ENCODE measurements around the gene TAB2. TPM values are rescaled to one million over a fixed set of nuclear protein-coding genes. Genes with fewer than 3 reads are reported as not detected.
"Not testable (repeated sequence)": the region's sequence is repeated elsewhere in the genome, so short reads cannot be mapped to it uniquely, and the experiment has no call there.

Gene TAB2
- polyA plus RNA-seq, 2 of the 4 experiments (the other 2 are of a cell fraction), result 23.0 to 49.0 TPM

- H3K27ac ChIP-seq, result no peak overlapping the region
- no peak for ATAC-seq
- H3K4me1 ChIP-seq, result peaks cover 39% of the 10 kb centered on the region
- WGBS (ENCODE audit: missing lambda C conversion rate), result 87% methylated on average over 1 of the region's 1 CpG
- TF ChIP-seq HOXB13 (CRISPR knock-in tag; IDR thresholded peaks at IDR 0.05; ENCODE audit: low read depth), result no peak
- no peak for TF ChIP-seq HDAC2 (IDR thresholded peaks at IDR 0.05)
- TF ChIP-seq ZNF302 (CRISPR knock-in tag; IDR thresholded peaks at IDR 0.05), result no peak
- TF ChIP-seq MAX (IDR thresholded peaks at IDR 0.05), result no peak
- no peak for TF ChIP-seq FOXS1 (CRISPR knock-in tag; IDR thresholded peaks at IDR 0.05)
- no peaks in the 10 kb centered on the region for H3K9me3 ChIP-seq
- no peak overlapping the region for H3K4me3 ChIP-seq
- CTCF ChIA-PET, result no interaction called here
- no peak for DNase-seq (ENCODE audit: low read depth in 1 of 2, low spot score in 1 of 2)
- FAIRE-seq, result no peak
- H3K4me2 ChIP-seq, result no peak overlapping the region; the same call in 2 of the 3 replicates
- POLR2A ChIA-PET, result no interaction called here
Observed at GRCh38 chr6:149343501-149343900, 26.0 kb downstream of the TAB2 start.

DNA sequence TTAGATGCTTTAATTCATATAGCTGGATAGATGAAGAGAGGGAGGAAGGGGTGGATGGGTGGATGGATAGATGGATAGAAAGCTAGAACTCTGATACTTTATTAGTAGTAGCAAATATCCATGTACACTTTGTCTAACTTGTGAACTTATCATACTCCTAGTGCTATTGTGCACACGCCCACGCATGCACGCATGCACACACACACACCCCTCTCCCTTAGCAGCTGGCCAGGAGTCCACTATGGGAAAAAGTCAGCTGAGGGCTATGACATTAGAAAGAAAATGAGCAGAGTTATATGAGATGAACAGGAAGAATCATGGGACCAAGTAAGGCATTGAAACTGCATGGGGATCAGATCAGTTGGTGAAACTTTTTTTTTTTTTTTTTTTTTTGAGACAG is 28.6 kb downstream of the TAB2 start:
- FAIRE-seq, result no peak
- WGBS (ENCODE audit: missing lambda C conversion rate), result 92% methylated on average over 3 of the region's 3 CpGs
- POLR2A ChIA-PET, result no interaction called here

GRCh38 chr6:149347067-149347466 is 29.6 kb downstream of the TAB2 start:
- no peak overlapping the region for H3K4me3 ChIP-seq
- no peak for TF ChIP-seq HEYL (CRISPR knock-in tag; IDR thresholded peaks at IDR 0.05)
- FAIRE-seq (no peak), ATAC-seq (no peak), DNase-seq (ENCODE audit: low read depth in 1 of 2, low spot score in 1 of 2) (no peak)
- H3K9me3 ChIP-seq, result no peaks in the 10 kb centered on the region
- H3K4me2 ChIP-seq, result no peak overlapping the region
- ChIA-PET CTCF (interaction anchor here (1.2 kb wide), 1 partner anchor 170 kb away, joined by 3 read pairs; no protein-coding TSS in a partner anchor), POLR2A (no interaction called here)
- peaks cover 21% of the 10 kb centered on the region for H3K4me1 ChIP-seq
- 88% methylated on average over 2 of the region's 2 CpGs for WGBS (ENCODE audit: missing lambda C conversion rate)
- no peak overlapping the region for H3K27ac ChIP-seq

More for the DNA sequence above, 28.6 kb downstream of the TAB2 start:
- TF ChIP-seq CHD2 (IDR thresholded peaks at IDR 0.05; ENCODE audit: low read length, partially characterized antibody) (no peak), SMC3 (IDR thresholded peaks at IDR 0.05) (no peak), FOSL2 (IDR thresholded peaks at IDR 0.05) (no peak), FOSL2 (CRISPR knock-in tag; IDR thresholded peaks at IDR 0.05) (no peak), RAD21 (conservative IDR thresholded peaks at IDR 0.05 in 1 of 2, IDR thresholded peaks at IDR 0.05 in 1 of 2) (no peak), ZFP36 (IDR thresholded peaks at IDR 0.05; ENCODE audit: borderline replicate concordance, partially characterized antibody) (no peak), CEBPB (IDR thresholded peaks at IDR 0.05) (no peak), TP53 (CRISPR knock-in tag; IDR thresholded peaks at IDR 0.05) (no peak), MAZ (IDR thresholded peaks at IDR 0.05; ENCODE audit: borderline replicate concordance, low read depth, low read length) (no peak), HOXB13 (CRISPR knock-in tag; IDR thresholded peaks at IDR 0.05; ENCODE audit: low read depth) (no peak), JUN (IDR thresholded peaks at IDR 0.05) (no peak), KDM1A (IDR thresholded peaks at IDR 0.05; ENCODE audit: low read depth) (no peak)
- TF ChIP-seq, protein P1, sequence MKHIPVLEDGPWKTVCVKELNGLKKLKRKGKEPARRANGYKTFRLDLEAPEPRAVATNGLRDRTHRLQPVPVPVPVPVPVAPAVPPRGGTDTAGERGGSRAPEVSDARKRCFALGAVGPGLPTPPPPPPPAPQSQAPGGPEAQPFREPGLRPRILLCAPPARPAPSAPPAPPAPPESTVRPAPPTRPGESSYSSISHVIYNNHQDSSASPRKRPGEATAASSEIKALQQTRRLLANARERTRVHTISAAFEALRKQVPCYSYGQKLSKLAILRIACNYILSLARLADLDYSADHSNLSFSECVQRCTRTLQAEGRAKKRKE (CRISPR knock-in tag; IDR thresholded peaks at IDR 0.05; ENCODE audit: low read depth), result no peak
- TF ChIP-seq, protein P2, sequence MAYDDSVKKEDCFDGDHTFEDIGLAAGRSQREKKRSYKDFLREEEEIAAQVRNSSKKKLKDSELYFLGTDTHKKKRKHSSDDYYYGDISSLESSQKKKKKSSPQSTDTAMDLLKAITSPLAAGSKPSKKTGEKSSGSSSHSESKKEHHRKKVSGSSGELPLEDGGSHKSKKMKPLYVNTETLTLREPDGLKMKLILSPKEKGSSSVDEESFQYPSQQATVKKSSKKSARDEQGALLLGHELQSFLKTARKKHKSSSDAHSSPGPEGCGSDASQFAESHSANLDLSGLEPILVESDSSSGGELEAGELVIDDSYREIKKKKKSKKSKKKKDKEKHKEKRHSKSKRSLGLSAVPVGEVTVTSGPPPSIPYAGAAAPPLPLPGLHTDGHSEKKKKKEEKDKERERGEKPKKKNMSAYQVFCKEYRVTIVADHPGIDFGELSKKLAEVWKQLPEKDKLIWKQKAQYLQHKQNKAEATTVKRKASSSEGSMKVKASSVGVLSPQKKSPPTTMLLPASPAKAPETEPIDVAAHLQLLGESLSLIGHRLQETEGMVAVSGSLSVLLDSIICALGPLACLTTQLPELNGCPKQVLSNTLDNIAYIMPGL (CRISPR knock-in tag; IDR thresholded peaks at IDR 0.05; ENCODE audit: borderline replicate concordance), result no peak
- ATAC-seq, result no peak
- H3K27ac ChIP-seq, result no peak overlapping the region
- DNase-seq (ENCODE audit: low read depth in 1 of 2, low spot score in 1 of 2), result no peak
- CTCF ChIA-PET, result interaction anchor here (0.9 to 1.6 kb wide), 3 partner anchors 86 to 264 kb away, joined by 3 to 4 read pairs (median 3); no protein-coding TSS in a partner anchor
- no peaks in the 10 kb centered on the region for H3K9me3 ChIP-seq
- no peak overlapping the region for H3K4me3 ChIP-seq
- peaks cover 27% of the 10 kb centered on the region for H3K4me1 ChIP-seq
- no peak overlapping the region for H3K4me2 ChIP-seq

GRCh38 chr6:149349279-149349678 is 31.8 kb downstream of the TAB2 start:
- WGBS (ENCODE audit: missing lambda C conversion rate), result 89% methylated on average over 6 of the region's 6 CpGs
- H3K9me3 ChIP-seq; H3K4me3 ChIP-seq; DNase-seq (ENCODE audit: low read depth in 1 of 2, low spot score in 1 of 2); ATAC-seq; H3K27ac ChIP-seq; H3K4me1 ChIP-seq; H3K4me2 ChIP-seq; FAIRE-seq; POLR2A ChIA-PET: not testable (repeated sequence)
- CTCF ChIA-PET, result interaction anchor here (0.7 kb wide), 1 partner anchor 43 kb away, joined by 3 read pairs; no protein-coding TSS in a partner anchor
